LNCAP (cell line): ENCODE measurements around the gene NR4A3.

Experiments
- TF ChIP-seq, protein P1 (sequence below): fragments of 450-650 bp; IDR thresholded peaks from 2 replicates; pipeline ENCODE4 v1.5.1; 2017; ENCODE audit warnings: mild to moderate bottlenecking

The NR4A3 gene

DNA sequence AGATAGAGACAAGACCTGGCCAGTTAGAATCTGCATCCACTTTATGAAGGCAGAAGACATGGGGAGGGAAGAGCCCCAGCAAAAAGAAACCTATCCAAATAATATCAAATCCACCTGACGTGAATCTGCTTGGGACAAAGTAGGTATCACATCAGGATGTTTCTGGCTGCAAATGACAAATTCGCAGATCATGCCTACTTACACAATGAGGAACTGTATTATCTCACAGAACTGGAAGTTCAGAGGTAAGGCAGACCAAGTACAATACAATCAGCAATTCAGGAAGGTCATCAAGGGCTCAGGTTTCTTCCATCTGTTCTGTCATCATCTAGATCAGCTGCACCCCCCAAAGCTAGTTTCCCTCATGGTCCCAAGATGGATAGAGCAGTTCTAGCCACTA lies 13.2 kb upstream of the NR4A3 start:
- TF ChIP-seq, protein P1, sequence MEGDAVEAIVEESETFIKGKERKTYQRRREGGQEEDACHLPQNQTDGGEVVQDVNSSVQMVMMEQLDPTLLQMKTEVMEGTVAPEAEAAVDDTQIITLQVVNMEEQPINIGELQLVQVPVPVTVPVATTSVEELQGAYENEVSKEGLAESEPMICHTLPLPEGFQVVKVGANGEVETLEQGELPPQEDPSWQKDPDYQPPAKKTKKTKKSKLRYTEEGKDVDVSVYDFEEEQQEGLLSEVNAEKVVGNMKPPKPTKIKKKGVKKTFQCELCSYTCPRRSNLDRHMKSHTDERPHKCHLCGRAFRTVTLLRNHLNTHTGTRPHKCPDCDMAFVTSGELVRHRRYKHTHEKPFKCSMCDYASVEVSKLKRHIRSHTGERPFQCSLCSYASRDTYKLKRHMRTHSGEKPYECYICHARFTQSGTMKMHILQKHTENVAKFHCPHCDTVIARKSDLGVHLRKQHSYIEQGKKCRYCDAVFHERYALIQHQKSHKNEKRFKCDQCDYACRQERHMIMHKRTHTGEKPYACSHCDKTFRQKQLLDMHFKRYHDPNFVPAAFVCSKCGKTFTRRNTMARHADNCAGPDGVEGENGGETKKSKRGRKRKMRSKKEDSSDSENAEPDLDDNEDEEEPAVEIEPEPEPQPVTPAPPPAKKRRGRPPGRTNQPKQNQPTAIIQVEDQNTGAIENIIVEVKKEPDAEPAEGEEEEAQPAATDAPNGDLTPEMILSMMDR = no peak

DNA sequence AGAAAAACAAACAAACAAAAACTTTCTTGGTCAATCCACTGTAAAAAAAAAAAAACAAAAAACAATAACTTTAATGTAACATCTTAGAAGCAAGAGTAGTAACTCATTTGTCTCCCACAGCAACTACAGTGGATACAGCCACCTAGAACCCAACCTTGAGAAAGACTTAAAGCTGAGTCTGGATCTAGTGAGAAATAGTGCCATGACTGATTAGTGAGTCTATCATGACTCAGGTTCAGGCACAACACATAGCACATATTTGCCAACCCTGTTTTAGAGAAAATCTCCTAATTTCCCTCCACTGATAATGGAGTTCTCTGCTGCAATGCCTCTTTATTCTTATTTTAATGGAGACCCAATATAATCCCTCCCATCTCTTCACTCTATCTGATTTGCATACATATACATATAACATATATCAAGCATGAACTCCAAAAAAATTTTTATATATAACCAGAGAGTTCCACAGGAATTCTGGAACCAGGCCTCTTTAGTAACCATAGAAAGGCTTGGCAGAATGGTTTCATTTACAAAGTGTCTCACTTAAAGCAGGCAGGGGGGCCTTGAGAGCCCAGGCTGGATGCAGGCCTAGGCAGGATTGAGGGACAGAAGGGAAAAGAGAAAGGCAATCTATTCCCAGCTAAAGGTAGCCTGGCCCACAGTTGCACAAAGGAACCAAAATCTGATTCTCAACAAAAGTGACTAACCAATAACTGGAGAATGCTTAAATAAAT lies 11.9 kb upstream of the NR4A3 start:
- TF ChIP-seq, protein P1 = no peak

DNA sequence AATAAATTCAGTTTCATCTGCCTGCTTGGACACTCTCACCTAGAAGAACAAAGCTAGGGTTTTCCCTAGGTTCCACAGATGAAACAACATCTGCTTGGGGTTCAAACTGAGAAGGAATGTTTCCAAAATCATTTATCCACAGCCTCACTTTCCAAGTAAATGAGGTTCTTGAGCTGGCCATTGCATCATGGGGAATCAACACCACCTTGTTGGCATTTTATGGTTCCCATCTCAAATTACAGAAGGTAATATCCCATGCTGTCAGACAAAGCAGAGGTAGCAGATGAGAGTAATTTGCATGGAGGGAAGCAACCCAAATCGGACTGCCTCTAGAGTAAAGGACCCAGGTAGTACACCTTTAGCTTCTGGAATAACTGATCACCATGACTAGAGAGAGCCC lies 10.5 kb upstream of the NR4A3 start:
- TF ChIP-seq, protein P1 = no peak

DNA sequence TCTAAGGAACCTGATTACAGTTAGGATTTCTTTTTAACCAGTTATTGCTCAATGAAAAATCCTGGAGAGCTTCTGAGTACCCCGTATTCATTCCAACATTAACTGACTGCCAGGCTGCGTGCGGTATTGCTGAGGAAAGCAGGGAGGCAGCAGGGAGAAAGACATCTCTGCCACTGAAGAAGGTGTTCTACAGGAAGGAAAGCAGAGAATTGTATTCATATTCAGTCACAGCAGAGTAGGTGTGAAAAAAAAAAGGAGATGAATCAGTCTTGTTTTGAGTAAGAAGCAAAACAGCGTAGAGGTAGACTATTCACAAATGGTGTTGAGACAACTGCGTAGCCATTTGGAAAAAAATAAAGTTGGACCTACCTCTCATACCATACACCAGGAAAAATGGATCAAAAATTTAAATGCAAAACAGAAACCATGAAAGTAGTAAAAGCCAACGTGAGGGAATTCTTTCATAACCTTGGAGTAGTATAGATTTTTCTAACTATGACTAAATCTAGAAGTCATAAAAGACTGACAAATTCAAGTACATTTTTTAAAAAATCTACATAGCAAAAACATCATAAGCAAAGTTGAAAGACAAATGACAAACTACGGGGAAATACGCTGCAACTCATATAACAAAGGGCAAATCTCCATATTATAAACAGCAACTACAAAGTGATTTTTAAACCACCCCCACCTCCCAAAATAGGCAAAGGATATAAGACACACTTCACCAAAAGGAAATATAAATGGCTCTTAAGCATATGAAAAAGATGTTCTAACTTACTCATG lies 9.9 kb upstream of the NR4A3 start:
- TF ChIP-seq, protein P1 = no peak

DNA sequence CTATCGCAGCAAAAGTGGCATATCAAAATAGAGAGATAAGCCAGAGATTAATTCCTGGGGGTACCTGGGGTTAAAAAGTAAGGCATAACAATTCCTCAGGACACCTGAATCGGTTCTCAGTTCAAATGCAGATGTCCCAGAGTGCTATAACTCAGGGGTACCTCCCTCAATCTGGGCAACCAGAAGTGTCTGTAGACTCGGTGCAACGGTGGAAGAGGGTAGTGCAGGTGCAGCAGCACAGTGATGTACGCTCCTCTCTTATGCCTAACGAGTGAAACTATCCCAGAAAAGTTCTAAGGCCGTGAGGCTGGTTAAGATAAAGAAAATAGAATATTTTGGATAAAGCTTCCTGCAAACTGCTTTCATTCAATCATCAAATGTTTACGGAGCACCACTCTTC lies 7.9 kb upstream of the NR4A3 start:
- TF ChIP-seq, protein P1 = no peak

DNA sequence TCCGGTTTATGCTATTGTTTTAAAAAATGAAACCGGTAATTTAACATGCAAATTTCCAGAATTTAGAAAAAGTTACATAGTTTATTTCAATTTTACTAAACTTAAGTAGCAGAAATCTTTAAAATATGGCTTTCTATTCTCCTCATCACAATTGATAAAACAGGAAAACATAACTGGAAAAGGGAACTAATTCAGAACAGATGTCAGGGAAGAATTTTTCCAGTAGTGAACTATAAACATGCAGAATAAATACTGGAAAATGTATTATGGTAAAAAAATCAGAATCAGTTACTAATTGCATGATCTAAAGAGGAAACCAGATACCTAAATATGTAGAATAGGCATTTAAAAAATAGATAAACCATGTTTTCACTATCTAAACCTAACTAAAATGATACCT lies 7.3 kb upstream of the NR4A3 start:
- TF ChIP-seq, protein P1 = no peak

DNA sequence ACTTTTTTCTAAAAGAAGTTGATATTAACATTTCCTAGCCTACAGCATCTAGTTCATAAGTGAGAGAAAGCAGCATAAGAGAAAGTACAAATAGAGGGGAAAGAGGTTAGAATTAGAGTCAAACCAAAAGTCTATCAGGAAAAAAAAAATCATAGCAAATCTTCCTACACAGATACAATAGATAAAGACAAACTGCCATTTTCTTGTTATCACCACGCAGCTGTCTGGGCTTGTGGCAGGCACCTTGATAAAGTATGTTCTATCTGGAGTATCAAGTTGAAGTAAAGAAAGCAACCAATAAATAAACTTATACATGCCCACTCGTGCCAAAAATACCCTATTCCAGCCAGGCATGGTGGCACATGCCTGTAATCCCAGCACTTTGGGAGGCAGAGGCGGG lies 5.3 kb upstream of the NR4A3 start:
- TF ChIP-seq, protein P1 = no peak
